Activated naive CD4-positive, alpha-beta T cell treated with anti-CD3 and anti-CD28 coated beads, Interleukin-2, amount 50 U/mL, for 24 hours (primary cell): Measurements from ENCODE around the gene CAPN14.
"Not testable (repeated sequence)": the region's sequence is repeated elsewhere in the genome, so short reads cannot be mapped to it uniquely, and the experiment has no call there.

ENCODE experiments used
- H3K27ac Mint-ChIP-seq: one replicate; pipeline ENCODE4 v1.8.0; 2021; ENCODE audit warnings: mild to moderate bottlenecking, mixed read lengths
- H3K27me3 Mint-ChIP-seq: one replicate; pipeline ENCODE4 v1.8.0; 2021; ENCODE audit warnings: mixed read lengths
- H3K36me3 Mint-ChIP-seq: one replicate; pipeline ENCODE4 v1.8.0; 2021; ENCODE audit warnings: mixed read lengths
- H3K4me1 Mint-ChIP-seq: one replicate; pipeline ENCODE4 v1.8.0; 2021; ENCODE audit warnings: mixed read lengths
- H3K4me3 Mint-ChIP-seq: one replicate; pipeline ENCODE4 v1.8.0; 2021; ENCODE audit warnings: mild to moderate bottlenecking, mixed read lengths
- H3K9me3 Mint-ChIP-seq: one replicate; pipeline ENCODE4 v1.8.0; 2021; ENCODE audit warnings: mixed read lengths

Gene CAPN14

GRCh38 chr2:31197669-31198068 lies 19.6 kb downstream of the CAPN14 start:
- H3K36me3 Mint-ChIP-seq, result peaks cover 2% of the 10 kb centered on the region
- no peaks in the 10 kb centered on the region for H3K9me3 Mint-ChIP-seq
- no peaks in the 10 kb centered on the region for H3K4me1 Mint-ChIP-seq
- no peak overlapping the region for H3K4me3 Mint-ChIP-seq
- H3K27me3 Mint-ChIP-seq, result no peaks in the 10 kb centered on the region
- no peak overlapping the region for H3K27ac Mint-ChIP-seq

GRCh38 chr2:31197166-31197565 lies 20.1 kb downstream of the CAPN14 start:
- Mint-ChIP-seq H3K9me3 (no peaks in the 10 kb centered on the region), H3K36me3 (peaks cover 2% of the 10 kb centered on the region), H3K27ac (no peak overlapping the region)

GRCh38 chr2:31196622-31197021 lies 20.7 kb downstream of the CAPN14 start:
- H3K27me3 Mint-ChIP-seq, result no peaks in the 10 kb centered on the region
- no peak overlapping the region for H3K4me3 Mint-ChIP-seq
- no peaks in the 10 kb centered on the region for H3K4me1 Mint-ChIP-seq
- no peaks in the 10 kb centered on the region for H3K9me3 Mint-ChIP-seq
- peaks cover 2% of the 10 kb centered on the region for H3K36me3 Mint-ChIP-seq
- no peak overlapping the region for H3K27ac Mint-ChIP-seq

More at GRCh38 chr2:31197166-31197565, 20.1 kb downstream of the CAPN14 start:
- H3K4me1 Mint-ChIP-seq, result no peaks in the 10 kb centered on the region
- H3K4me3 Mint-ChIP-seq, result no peak overlapping the region
- no peaks in the 10 kb centered on the region for H3K27me3 Mint-ChIP-seq

- Mint-ChIP-seq H3K4me3 (no peak overlapping the region), H3K9me3 (no peaks in the 10 kb centered on the region), H3K36me3 (no peaks in the 10 kb centered on the region), H3K27me3 (no peaks in the 10 kb centered on the region), H3K27ac (no peak overlapping the region), H3K4me1 (no peaks in the 10 kb centered on the region)
Measured at GRCh38 chr2:31193806-31194205, 23.5 kb downstream of the CAPN14 start.

- no peaks in the 10 kb centered on the region for H3K9me3 Mint-ChIP-seq
- H3K4me3 Mint-ChIP-seq, result no peak overlapping the region
- H3K4me1 Mint-ChIP-seq, result no peaks in the 10 kb centered on the region
- H3K27ac Mint-ChIP-seq, result no peak overlapping the region
- H3K27me3 Mint-ChIP-seq, result no peaks in the 10 kb centered on the region
- H3K36me3 Mint-ChIP-seq, result no peaks in the 10 kb centered on the region
Measured at GRCh38 chr2:31192851-31193392, 24.4 kb downstream of the CAPN14 start.

- Mint-ChIP-seq H3K4me1 (no peaks in the 10 kb centered on the region), H3K36me3 (no peaks in the 10 kb centered on the region), H3K27me3 (no peaks in the 10 kb centered on the region), H3K27ac (no peak overlapping the region), H3K9me3 (no peaks in the 10 kb centered on the region), H3K4me3 (no peak overlapping the region)
Measured at GRCh38 chr2:31192396-31192795, 24.9 kb downstream of the CAPN14 start.

- H3K36me3 Mint-ChIP-seq, result no peaks in the 10 kb centered on the region
- H3K9me3 Mint-ChIP-seq, result no peaks in the 10 kb centered on the region
- no peak overlapping the region for H3K27ac Mint-ChIP-seq
- H3K4me3 Mint-ChIP-seq, result no peak overlapping the region
- H3K27me3 Mint-ChIP-seq, result no peaks in the 10 kb centered on the region
- H3K4me1 Mint-ChIP-seq, result no peaks in the 10 kb centered on the region
Measured at GRCh38 chr2:31191931-31192330, 25.4 kb downstream of the CAPN14 start.

GRCh38 chr2:31190188-31190587 lies 27.1 kb downstream of the CAPN14 start:
- no peak overlapping the region for H3K4me3 Mint-ChIP-seq
- H3K27me3 Mint-ChIP-seq, result no peaks in the 10 kb centered on the region
- H3K36me3 Mint-ChIP-seq, result no peaks in the 10 kb centered on the region
- H3K27ac Mint-ChIP-seq, result no peak overlapping the region
- H3K4me1 Mint-ChIP-seq, result no peaks in the 10 kb centered on the region
- no peaks in the 10 kb centered on the region for H3K9me3 Mint-ChIP-seq

- no peak overlapping the region for H3K27ac Mint-ChIP-seq
Measured at GRCh38 chr2:31189141-31189540, 28.2 kb downstream of the CAPN14 start.

GRCh38 chr2:31188131-31188530 lies 29.2 kb downstream of the CAPN14 start:
- no peak overlapping the region for H3K27ac Mint-ChIP-seq
- no peaks in the 10 kb centered on the region for H3K4me1 Mint-ChIP-seq
- H3K4me3 Mint-ChIP-seq, result no peak overlapping the region
- H3K27me3 Mint-ChIP-seq, result no peaks in the 10 kb centered on the region
- no peaks in the 10 kb centered on the region for H3K36me3 Mint-ChIP-seq
- no peaks in the 10 kb centered on the region for H3K9me3 Mint-ChIP-seq

More at GRCh38 chr2:31189141-31189540, 28.2 kb downstream of the CAPN14 start:
- no peaks in the 10 kb centered on the region for H3K36me3 Mint-ChIP-seq
- H3K4me3 Mint-ChIP-seq, result no peak overlapping the region
- H3K4me1 Mint-ChIP-seq, result no peaks in the 10 kb centered on the region
- no peaks in the 10 kb centered on the region for H3K9me3 Mint-ChIP-seq
- H3K27me3 Mint-ChIP-seq, result no peaks in the 10 kb centered on the region

GRCh38 chr2:31187166-31187565 lies 30.1 kb downstream of the CAPN14 start:
- H3K27ac Mint-ChIP-seq, result no peak overlapping the region
- H3K9me3 Mint-ChIP-seq, result no peaks in the 10 kb centered on the region
- no peaks in the 10 kb centered on the region for H3K27me3 Mint-ChIP-seq
- H3K36me3 Mint-ChIP-seq, result no peaks in the 10 kb centered on the region
- no peaks in the 10 kb centered on the region for H3K4me1 Mint-ChIP-seq
- H3K4me3 Mint-ChIP-seq, result no peak overlapping the region

GRCh38 chr2:31183973-31184372 lies 33.3 kb downstream of the CAPN14 start:
- H3K27me3 Mint-ChIP-seq, H3K4me1 Mint-ChIP-seq, H3K36me3 Mint-ChIP-seq, H3K9me3 Mint-ChIP-seq, H3K27ac Mint-ChIP-seq, H3K4me3 Mint-ChIP-seq: not testable (repeated sequence)

GRCh38 chr2:31176742-31177141 lies 40.6 kb downstream of the CAPN14 start:
- H3K4me1 Mint-ChIP-seq, result no peaks in the 10 kb centered on the region
- H3K9me3 Mint-ChIP-seq, result no peaks in the 10 kb centered on the region
- no peak overlapping the region for H3K4me3 Mint-ChIP-seq
- H3K27ac Mint-ChIP-seq, result no peak overlapping the region
- H3K36me3 Mint-ChIP-seq, result no peaks in the 10 kb centered on the region
- no peaks in the 10 kb centered on the region for H3K27me3 Mint-ChIP-seq

GRCh38 chr2:31171142-31171541 lies 46.2 kb downstream of the CAPN14 start:
- no peaks in the 10 kb centered on the region for H3K36me3 Mint-ChIP-seq
- no peak overlapping the region for H3K4me3 Mint-ChIP-seq
- no peak overlapping the region for H3K27ac Mint-ChIP-seq
- H3K27me3 Mint-ChIP-seq, result no peaks in the 10 kb centered on the region
- H3K9me3 Mint-ChIP-seq, result no peaks in the 10 kb centered on the region
- H3K4me1 Mint-ChIP-seq, result no peaks in the 10 kb centered on the region

- Mint-ChIP-seq H3K27ac (no peak overlapping the region), H3K4me3 (no peak overlapping the region), H3K27me3 (no peaks in the 10 kb centered on the region)
Measured at GRCh38 chr2:31170071-31170698, 47.1 kb downstream of the CAPN14 start.

GRCh38 chr2:31168291-31168690 lies 49.0 kb downstream of the CAPN14 start:
- H3K4me3 Mint-ChIP-seq, result no peak overlapping the region
- H3K36me3 Mint-ChIP-seq, result no peaks in the 10 kb centered on the region
- H3K27ac Mint-ChIP-seq, result no peak overlapping the region
- no peaks in the 10 kb centered on the region for H3K4me1 Mint-ChIP-seq
- no peaks in the 10 kb centered on the region for H3K27me3 Mint-ChIP-seq
- H3K9me3 Mint-ChIP-seq, result no peaks in the 10 kb centered on the region

More at GRCh38 chr2:31170071-31170698, 47.1 kb downstream of the CAPN14 start:
- H3K4me1 Mint-ChIP-seq, result no peaks in the 10 kb centered on the region
- H3K9me3 Mint-ChIP-seq, result no peaks in the 10 kb centered on the region
- H3K36me3 Mint-ChIP-seq, result no peaks in the 10 kb centered on the region

GRCh38 chr2:31166925-31167324 lies 50.4 kb downstream of the CAPN14 start:
- Mint-ChIP-seq H3K9me3 (no peaks in the 10 kb centered on the region), H3K36me3 (no peaks in the 10 kb centered on the region), H3K27ac (no peak overlapping the region), H3K4me3 (no peak overlapping the region), H3K27me3 (no peaks in the 10 kb centered on the region), H3K4me1 (no peaks in the 10 kb centered on the region)
